Colon (tissue), 2 donors: ENCODE data around the gene PTPRF.

Experiments
- FAIRE-seq: peaks from 2 replicates; lab custom pipeline; 2012; peaks lifted over from hg19 to GRCh38; lab: Jason Lieb, UNC
- donor health status: control.
- donor health status: control.

PTPRF gene

DNA sequence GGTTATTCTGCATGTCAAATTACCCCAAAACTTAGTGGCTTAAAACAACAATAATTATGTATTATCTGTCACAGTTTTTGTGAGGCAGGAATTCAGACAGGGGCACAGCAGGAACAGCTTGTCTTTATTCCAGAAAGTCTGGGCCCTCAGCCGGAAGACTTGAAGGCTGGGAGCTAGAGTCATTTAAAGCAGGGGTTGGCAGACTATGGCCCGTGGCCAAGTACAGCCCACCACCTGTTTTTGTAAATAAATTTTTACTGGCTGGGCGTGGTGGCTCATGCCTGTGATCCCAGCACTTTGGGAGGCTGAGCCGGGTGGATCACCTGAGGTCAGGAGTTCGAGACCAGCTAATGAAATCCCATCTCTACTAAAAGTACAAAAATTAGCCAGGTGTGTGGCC, 79.7 kb downstream of the PTPRF start:
- FAIRE-seq = no peak

DNA sequence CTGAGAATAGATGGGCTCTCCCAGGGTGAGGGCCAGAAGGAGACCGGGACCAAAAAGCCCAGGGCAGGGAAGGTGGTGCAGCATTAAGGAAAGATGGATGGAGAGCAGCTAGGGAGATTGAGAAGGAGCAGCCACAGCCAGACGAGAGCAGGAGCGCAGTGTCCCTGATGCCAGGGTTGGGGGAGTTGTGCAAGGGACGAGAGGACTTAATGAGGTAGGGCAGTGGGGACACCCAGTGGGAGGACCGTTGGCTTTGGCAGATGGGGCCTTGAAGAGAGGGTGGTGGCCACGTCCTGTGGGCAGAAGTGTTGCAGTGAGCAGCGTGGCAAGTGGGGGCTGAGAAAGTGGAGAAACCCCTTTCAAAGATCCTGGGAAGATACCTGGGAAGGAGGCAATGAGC, 81.3 kb downstream of the PTPRF start:
- no peak for FAIRE-seq

DNA sequence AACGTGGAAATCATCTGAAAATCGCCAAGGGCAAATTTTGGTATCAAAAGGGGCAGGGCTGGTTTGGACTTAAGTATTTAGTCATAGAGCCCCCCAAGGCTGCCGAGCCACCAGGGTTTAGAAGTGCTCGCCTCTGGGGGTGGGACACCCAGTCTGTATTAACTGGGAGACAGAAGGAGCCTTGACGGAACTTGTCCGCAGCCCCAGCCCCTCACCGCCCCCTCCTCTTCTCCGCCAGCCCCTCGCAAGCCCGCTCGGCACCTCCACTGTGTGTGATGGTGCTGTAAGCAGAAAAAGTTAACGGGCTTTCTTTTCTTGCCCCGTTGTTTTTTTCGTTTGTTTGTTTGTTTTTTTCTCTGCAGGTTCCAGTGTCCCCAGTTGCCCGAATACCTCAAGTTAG, 81.7 kb downstream of the PTPRF start:
- no peak for FAIRE-seq

GRCh38 chr1:43613075-43613942, 82.6 kb downstream of the PTPRF start:
- no peak for FAIRE-seq

- FAIRE-seq = no peak
These were observed 83.5 kb downstream of the PTPRF start for GRCh38 chr1:43614211-43614610.

- FAIRE-seq = no peak
These were observed 84.2 kb downstream of the PTPRF start for GRCh38 chr1:43614891-43615290.

GRCh38 chr1:43616383-43616782, 85.7 kb downstream of the PTPRF start:
- no peak for FAIRE-seq

GRCh38 chr1:43617011-43617410, 86.3 kb downstream of the PTPRF start:
- FAIRE-seq = no peak

GRCh38 chr1:43617668-43618067, 87.0 kb downstream of the PTPRF start:
- no peak for FAIRE-seq

GRCh38 chr1:43618521-43619313, 88.0 kb downstream of the PTPRF start:
- FAIRE-seq = no peak

- FAIRE-seq = no peak
These were observed 88.7 kb downstream of the PTPRF start for GRCh38 chr1:43619314-43619790.

DNA sequence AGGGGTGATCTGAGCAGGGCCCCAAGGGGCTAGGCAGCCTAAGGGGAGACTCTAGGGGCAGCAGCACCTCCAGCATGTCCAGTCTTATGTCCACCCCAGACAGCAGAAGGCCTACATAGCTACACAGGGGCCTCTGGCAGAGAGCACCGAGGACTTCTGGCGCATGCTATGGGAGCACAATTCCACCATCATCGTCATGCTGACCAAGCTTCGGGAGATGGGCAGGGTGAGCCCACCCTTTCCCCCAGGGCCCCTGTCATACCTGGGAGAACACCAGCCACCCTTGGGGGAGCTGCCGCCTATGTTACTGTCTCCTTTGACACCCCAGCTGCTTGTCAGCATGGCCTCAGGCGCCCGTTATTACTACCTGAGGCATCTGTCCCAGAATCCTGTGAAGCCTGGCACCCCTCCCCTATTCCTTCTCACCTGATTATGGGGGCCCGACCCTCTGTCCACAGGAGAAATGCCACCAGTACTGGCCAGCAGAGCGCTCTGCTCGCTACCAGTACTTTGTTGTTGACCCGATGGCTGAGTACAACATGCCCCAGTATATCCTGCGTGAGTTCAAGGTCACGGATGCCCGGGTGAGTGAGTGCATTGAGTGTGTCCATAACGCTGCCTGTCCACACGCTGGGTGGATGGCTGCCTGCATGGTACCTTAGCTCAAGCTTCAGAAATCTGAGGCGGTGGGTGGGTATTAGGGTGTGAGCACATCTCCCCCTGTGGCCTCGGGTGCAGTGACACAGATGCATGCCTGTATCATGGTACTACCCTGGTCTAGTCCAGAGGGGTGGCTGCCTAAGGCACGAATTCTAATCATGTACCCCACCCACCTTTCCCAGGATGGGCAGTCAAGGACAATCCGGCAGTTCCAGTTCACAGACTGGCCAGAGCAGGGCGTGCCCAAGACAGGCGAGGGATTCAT, 89.6 kb downstream of the PTPRF start:
- FAIRE-seq = no peak

GRCh38 chr1:43620956-43621355, 90.3 kb downstream of the PTPRF start:
- FAIRE-seq = no peak

GRCh38 chr1:43621386-43621785, 90.7 kb downstream of the PTPRF start:
- FAIRE-seq = no peak

- no peak for FAIRE-seq
These were observed 91.2 kb downstream of the PTPRF start for GRCh38 chr1:43621861-43622260.

- no peak for FAIRE-seq
These were observed 91.8 kb downstream of the PTPRF start for GRCh38 chr1:43622471-43622870.

- FAIRE-seq = no peak
These were observed 92.5 kb downstream of the PTPRF start for GRCh38 chr1:43622901-43623780.

GRCh38 chr1:43625063-43625780, 94.5 kb downstream of the PTPRF start:
- FAIRE-seq = no peak

DNA sequence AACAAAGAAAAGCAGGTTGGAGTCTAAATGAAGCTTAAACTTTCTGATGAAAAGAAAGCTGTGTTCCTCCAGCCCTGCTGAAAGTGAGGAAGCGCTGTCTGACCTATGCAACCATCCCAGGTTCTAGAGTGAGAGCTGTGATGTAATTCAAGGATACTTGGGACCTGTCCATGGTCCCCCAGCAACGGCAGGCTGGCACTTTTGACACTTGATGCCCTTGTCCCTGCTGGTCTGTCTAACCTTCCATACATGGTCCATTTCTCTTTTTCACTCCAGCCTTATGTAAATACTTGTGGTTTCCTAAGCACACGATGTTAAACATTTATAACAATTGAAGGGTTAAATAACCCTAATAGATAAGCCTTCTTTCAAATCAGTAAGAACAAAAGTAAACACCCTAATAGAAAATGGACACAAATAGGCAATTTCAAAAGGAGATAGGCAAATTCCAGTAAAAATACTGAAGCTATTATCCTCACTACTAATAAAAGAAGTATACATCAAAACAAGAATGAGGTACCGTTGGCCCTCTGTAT, 101.5 kb downstream of the PTPRF start:
- FAIRE-seq = no peak

- no peak for FAIRE-seq
These were observed 104.0 kb downstream of the PTPRF start for GRCh38 chr1:43634721-43635120.
